ENCODE measurements around the gene PAQR4. TPM values are rescaled to one million over a fixed set of nuclear protein-coding genes. Genes with fewer than 3 reads are reported as not detected.

PAQR4 gene
- total RNA-seq, 2 donors from 2014 or later: 8.8 to 13.2 TPM

- no peak for DNase-seq
- peaks cover 4 to 49% of the 10 kb centered on the region in 2 donors for H3K27me3 ChIP-seq
- intact Hi-C loops (cut with DNase I): no loop called here
- H3K36me3 ChIP-seq (replicated peaks in 1 of 2; ENCODE audit: insufficient read depth in 1 of 2, low read depth in 2 of 2): no peaks in the 10 kb centered on the region
- TF ChIP-seq CTCF (IDR thresholded peaks at IDR 0.05) (no peak), POLR2A (IDR thresholded peaks at IDR 0.05) (no peak)
- whole genome bisulfite sequencing, 2 donors: 48 to 50% methylated on average over 5 to 33 of the region's 33 CpGs
- peaks cover 69% of the 10 kb centered on the region for H3K4me1 ChIP-seq
- H3K9me3 ChIP-seq: no peaks in the 10 kb centered on the region
- no peak overlapping the region for H3K4me3 ChIP-seq
- no peak for ATAC-seq
- H3K27ac ChIP-seq: no peak overlapping the region
Observed at GRCh38 chr16:2967721-2968161, 1.4 kb upstream of the PAQR4 start.

- DNase-seq: no peak
- H3K4me3 ChIP-seq: no peak overlapping the region
- no peaks in the 10 kb centered on the region for H3K36me3 ChIP-seq (replicated peaks in 1 of 2; ENCODE audit: insufficient read depth in 1 of 2, low read depth in 2 of 2)
- TF ChIP-seq CTCF (IDR thresholded peaks at IDR 0.05) (no peak), POLR2A (IDR thresholded peaks at IDR 0.05) (no peak)
- H3K4me1 ChIP-seq: peaks cover 63% of the 10 kb centered on the region
- peaks cover 4 to 42% of the 10 kb centered on the region in 2 donors for H3K27me3 ChIP-seq
- WGBS, 2 donors: 18 to 19% methylated on average over 15 to 18 of the region's 18 CpGs
- intact Hi-C loops (cut with DNase I): no loop called here
- H3K27ac ChIP-seq: no peak overlapping the region
- no peak for ATAC-seq
- H3K9me3 ChIP-seq: no peaks in the 10 kb centered on the region
Observed at GRCh38 chr16:2968368-2968737, 795 bp upstream of the PAQR4 start.

- TF ChIP-seq CTCF (IDR thresholded peaks at IDR 0.05) (peak; percentile 19 to 68 (median 54)), POLR2A (IDR thresholded peaks at IDR 0.05) (peak in 1 of 3 donors; percentile 35)
- peak overlapping the region; percentile 62 to 64 for H3K4me3 ChIP-seq
- ATAC-seq: peak; percentile 45
- H3K9me3 ChIP-seq: no peaks in the 10 kb centered on the region
- peak overlapping the region; percentile 30 to 73 (median 66) for H3K27ac ChIP-seq
- peaks cover 48% of the 10 kb centered on the region for H3K4me1 ChIP-seq
- H3K27me3 ChIP-seq: peaks cover 3 to 28% of the 10 kb centered on the region in 2 donors
- no peaks in the 10 kb centered on the region for H3K36me3 ChIP-seq (replicated peaks in 1 of 2; ENCODE audit: insufficient read depth in 1 of 2, low read depth in 2 of 2)
- intact Hi-C loops (cut with DNase I): no loop called here
- peak; percentile 71 to 85 (median 82) for DNase-seq
- 0 to 2% methylated on average over 4 to 67 of the region's 83 CpGs for WGBS, 2 donors
Observed at GRCh38 chr16:2969545-2970521, 685 bp downstream of the PAQR4 start.

- Histone ChIP-seq H3K9me3 (no peaks in the 10 kb centered on the region), H3K27me3 (peaks cover 0 to 22% of the 10 kb centered on the region in 2 donors), H3K4me1 (peaks cover 41% of the 10 kb centered on the region), H3K27ac (peak overlapping the region in 3 of 4 donors; percentile 66 to 73 (median 66)), H3K4me3 (no peak overlapping the region), H3K36me3 (replicated peaks in 1 of 2; ENCODE audit: insufficient read depth in 1 of 2, low read depth in 2 of 2) (no peaks in the 10 kb centered on the region)
- DNase-seq: no peak
- TF ChIP-seq POLR2A (IDR thresholded peaks at IDR 0.05) (no peak), CTCF (IDR thresholded peaks at IDR 0.05) (no peak)
- ATAC-seq: no peak
- intact Hi-C loops (cut with DNase I): no loop called here
- 79 to 83% methylated on average over 5 to 6 of the region's 6 CpGs for WGBS, 2 donors
Observed at GRCh38 chr16:2970563-2970962, 1.4 kb downstream of the PAQR4 start.

Data from body of pancreas (tissue), 4 donors.